Dedifferentiated amniotic fluid mesenchymal stem cell (primary cell): Measurements from ENCODE around the gene COQ10B.

Experiments
- DNase-seq: peaks from one replicate; pipeline ENCODE4 v3.0.0-alpha.2; 2016; ENCODE audit errors: extremely low spot score

Gene COQ10B

DNA sequence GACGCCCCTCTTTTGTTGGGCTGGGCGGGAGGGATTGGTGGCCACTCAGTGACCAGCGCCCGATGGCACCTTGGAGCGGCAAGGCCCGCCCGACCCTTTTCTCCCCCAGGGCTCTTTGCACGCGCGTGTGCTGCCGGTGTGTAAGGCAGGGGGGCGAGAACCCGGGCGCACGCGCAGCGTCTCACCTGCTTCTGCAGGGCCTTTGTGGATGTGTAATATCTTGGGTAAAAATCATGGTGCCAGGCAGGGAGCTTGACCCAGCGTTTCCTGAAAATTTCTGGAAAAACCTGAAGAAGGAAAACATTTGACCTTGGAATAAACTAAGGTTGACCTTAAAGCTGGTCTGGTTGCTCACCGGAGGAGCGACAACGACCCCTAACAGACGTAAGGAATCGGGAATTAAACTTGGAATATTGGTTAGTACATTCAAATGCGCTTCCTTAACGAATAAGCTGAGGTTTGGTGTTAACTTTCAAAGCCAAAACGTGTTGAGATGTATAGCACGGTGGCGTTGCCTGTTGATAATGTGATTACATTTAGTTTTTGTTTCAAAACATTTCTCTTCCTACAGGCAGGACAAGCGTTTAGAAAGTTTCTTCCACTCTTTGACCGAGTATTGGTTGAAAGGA is 47.3 kb downstream of the COQ10B start:
- DNase-seq: no peak

DNA sequence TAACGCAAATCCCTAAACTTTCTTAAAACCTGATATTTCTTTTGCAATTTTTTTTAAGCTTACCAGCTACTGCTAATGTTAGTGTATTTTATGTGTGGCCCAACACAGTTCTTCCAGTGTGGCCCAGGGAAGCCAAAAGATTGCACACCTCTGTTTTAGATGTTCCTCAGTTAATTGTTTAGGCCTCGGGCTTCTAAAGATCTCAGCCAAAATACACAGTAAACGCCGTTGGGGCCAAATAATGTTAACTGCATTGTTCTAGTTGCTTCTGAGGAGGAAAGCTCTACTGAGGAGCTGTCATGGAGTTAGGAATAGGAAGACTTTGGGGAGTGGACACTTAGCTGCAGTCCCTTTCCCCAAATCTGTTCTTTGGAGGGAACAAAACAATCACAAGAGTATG is 48.8 kb downstream of the COQ10B start:
- DNase-seq: no peak

DNA sequence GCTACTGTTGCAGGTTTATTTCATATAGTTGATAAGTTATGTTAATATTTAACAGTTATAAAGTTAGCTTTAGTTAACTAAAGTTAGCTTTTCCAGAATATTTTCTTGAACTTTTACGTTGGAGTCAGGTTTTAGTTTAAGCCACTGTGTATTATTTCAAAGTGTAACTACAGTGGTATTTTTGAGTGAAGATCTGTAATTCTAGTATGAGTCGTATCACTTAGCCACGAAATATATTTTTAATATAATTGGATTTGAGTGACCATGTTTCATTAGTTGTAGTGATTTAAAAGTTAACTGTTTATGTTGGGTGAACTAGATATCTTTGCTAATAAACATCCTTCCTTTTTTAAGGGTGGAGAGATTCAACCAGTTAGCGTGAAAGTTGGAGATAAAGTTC is 49.3 kb downstream of the COQ10B start:
- no peak for DNase-seq

DNA sequence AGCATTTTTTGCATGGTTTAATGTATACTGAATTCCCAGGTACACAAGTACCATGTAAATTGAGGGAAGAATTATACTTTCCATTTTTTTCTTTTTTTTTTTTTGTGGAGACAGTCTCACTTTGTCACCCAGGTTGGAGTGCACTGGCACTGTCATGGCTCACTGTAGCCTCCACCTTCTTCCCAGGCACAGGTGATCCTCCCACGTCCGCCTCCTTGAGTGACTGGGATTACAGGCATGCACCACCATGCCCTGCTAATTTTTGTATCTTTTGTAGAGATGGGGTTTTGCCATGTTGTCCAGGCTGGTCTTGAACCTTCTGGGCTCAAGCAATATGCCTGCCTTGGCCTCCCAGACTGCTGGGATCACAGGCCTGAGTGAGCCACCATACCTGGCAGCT is 50.6 kb downstream of the COQ10B start:
- no peak for DNase-seq

DNA sequence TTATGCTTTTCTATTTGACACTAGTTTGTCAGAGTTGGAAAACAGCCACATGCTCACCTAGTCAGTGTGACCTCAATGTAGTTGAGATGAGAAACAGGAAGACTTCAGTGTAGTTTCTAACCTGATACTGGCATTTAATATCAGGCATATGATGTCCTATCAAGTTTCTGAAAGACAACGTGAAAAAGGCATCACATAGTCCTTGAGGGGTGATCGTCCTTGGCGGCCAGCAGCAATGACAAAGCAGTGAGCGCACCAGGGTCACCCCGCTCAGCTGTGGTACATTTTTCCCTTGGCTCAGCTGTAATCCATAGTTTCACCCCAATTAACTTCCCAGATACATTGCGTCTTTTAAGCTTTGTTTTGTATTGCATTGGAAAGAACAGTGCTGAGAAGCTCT is 51.2 kb downstream of the COQ10B start:
- no peak for DNase-seq

DNA sequence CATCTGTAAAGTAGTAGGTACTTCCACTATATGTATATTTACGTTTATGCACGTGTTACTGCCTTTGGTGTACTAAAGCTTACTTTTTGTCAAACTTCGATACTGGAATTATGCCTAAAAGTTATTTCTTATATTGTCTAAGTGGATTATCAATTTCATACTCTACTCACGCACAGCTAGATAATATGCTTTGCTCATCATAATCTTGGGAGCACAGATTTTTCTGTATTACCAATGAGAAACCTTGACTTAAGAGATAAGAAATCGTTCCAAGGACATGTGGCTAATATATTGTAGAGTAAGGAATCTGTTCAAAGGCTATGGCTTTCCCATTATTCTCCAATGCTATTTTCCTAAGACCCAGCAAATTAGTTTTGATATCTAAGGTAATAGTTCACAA is 53.3 kb downstream of the COQ10B start:
- no peak for DNase-seq

DNA sequence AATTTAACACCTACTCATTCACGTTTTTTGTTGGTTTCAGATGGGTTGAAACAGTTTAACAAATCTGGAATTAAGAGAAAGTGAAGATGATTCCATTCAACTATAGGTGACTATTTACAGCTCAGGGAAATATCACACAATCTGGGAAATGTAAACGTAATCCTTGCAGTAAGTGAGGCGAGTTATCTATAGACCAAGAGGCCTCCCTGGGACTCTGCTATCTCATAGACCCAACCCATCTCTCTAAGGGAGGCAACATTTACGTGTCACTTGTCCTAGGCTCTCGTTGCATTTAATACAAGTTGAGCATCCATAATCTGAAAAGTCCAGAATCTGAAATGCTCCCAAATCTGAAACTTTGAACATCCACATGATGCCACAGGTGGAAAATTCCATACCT is 60.6 kb downstream of the COQ10B start:
- DNase-seq: no peak

DNA sequence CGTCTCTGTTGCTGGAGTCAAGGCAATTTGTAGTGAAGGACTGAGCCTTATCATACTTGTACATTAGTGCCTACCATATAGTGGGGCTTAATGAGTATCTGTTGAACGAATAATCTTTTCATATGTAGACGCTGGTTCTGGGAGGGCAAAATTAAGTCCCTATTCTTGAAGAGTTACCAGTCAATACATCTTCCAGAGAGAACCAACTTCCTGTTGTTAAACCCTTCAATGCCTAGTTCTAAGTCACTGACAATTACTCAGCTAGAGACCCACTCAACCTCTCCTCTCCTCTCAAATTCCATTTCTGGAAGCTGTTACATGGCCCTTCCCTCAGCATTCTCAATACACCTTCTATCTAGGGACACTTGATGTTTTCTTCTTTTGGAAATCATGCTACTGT is 61.4 kb downstream of the COQ10B start:
- no peak for DNase-seq

DNA sequence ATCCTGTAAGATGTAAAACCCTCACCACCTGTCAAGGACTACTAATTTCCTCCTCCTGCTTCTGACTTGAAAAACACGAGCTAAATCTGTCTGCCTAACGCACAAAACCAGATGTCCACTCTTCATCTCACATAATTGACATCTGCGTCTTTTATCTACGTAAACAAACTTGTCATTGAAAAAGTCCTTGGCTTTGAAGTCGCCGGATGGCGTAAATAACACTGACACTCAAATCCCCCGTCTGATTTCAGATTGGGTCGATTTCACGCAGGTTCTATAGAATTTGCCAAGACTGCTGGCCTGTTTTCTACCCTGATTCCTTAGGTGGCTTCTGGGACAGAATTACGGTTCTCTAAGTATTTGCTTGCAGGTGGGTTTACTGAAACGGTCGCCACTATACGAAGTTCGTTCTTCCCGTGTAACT is 62.0 kb downstream of the COQ10B start:
- DNase-seq: no peak

DNA sequence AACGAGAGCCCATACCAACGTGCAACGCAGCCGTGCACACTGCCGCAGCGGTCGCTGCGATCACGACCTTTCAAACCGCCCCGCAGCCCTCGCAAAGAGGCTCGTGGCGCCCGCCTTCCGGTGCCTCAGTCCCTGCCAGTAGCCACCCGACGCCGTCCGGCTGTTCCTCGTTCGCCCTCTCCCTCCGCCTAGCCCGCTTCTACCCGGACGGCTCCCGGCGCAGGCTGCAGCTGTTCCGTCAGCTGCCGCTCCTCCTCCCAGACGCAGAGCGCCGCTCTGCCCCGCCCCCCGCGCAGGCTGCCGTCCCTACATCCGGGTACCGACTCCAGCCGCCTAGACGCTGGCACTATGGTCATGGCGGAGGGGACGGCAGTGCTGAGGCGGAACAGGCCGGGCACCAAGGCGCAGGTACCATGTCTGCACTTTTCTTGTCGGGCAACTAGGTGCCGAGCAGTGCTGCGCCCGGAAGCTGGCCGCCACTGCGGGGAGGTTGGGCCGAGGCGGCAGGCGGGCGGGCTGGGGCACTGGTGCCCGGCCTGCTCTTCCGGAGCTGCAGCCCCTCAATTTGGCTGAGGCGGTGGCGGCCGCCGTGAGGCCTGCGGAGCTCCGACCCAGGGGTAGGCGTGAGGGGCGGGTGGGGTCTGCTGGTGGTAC is 62.5 kb downstream of the COQ10B start, which contains the start of gene MOB4:
Gene MOB4 (plus strand): TSS at position 328 of the 654 bp plus-strand sequence. CDS start 21 bp downstream, at position 349.
- DNase-seq: peak; percentile 89

DNA sequence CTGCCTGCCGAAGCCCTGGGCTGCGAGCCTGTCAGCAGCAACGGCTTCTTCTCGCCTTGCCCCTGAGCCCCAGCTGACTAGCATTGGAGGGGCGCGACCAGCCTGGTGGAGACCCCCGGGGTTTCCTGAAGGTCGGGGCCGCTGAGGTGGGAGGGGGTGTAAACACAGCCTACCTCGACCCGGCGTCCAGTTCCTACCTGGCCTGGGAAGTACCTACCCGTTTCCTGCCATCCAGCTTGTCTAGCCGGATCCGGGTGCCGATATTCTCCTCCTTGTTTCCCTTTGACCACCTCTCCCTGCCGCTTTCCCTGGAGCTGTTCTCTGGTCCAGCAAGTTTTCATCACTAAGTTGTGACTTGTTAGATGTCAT is 63.0 kb downstream of the COQ10B start:
- no peak for DNase-seq

DNA sequence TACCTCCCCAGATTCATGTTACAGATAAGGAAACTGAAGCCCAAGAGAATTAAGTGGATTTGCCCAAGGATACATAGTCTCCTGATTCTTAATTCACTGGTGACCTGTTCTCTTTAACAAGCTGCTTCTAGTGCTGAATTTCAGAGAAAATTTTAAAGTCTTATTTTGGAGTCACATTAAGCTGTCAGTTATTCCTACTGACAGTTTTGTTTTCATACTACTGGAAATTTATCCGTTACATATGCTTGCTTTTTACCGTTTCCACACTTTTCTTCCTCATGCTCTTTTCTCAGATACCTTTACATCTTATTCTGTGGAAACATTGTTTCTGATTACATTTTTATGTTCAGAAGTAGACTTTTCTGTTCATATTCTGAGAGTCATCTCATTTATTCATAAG is 63.8 kb downstream of the COQ10B start:
- DNase-seq: no peak
